Esophagus squamous epithelium (tissue), 4 donors: ENCODE results near the gene PLN.

ENCODE experiments used
- CTCF ChIP-seq, 6 experiments: fragments of 450-650 bp in 4 of 6; fragments of 200-600 bp in 2 of 6; sonication (generic) in 2 of 6; IDR thresholded peaks; one replicate each; pipeline ENCODE4 v1.5.1; 2016 to 2019; ENCODE audit warnings: antibody characterized with exemption in 6 of 6, mild to moderate bottlenecking in 4 of 6, moderate library complexity in 4 of 6
- POLR2A ChIP-seq, 4 donors: fragments of 450-650 bp; IDR thresholded peaks; one replicate each; pipeline ENCODE4 v1.6.1; 2017; ENCODE audit warnings: antibody characterized with exemption in 4 of 4, mild to moderate bottlenecking in 4 of 4, moderate library complexity in 3 of 4

- TF ChIP-seq CTCF (IDR thresholded peaks at IDR 0.05): peak in 5 of 6 experiments; percentile 49 to 73 (median 66)
- TF ChIP-seq POLR2A (IDR thresholded peaks at IDR 0.05): no peak
Measured at GRCh38 chr6:118580585-118581419, 32.7 kb downstream of the PLN start.
